ENCODE data around the gene PUM1. TPM values are rescaled to one million over a fixed set of nuclear protein-coding genes. Genes with fewer than 3 reads are reported as not detected.
"Not testable (repeated sequence)": the region's sequence is repeated elsewhere in the genome, so short reads cannot be mapped to it uniquely, and the experiment has no call there.

PUM1 gene
- total RNA-seq, 4 donors from 2014 or later = 118 to 191 (median 132) TPM

DNA sequence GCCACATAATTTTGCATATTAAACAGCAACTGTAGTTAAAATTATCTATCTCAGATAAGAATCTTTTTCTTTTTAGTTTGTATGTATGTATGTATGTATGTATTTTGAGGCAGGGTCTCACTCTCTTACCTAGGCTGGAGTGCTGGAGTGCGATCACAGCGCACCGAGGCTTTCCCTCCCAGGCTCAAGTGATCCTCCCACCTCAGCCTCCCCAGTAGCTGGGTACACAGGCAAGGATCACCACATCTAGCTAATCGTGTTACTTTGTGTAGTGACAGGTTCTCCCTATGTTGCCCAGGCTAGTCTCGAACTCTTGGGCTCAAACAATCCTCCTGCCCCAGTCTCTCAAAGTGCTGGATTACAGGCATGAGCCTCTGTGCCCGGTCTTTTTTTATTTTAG is 30.5 kb upstream of the PUM1 start:
- TF ChIP-seq, protein P1, sequence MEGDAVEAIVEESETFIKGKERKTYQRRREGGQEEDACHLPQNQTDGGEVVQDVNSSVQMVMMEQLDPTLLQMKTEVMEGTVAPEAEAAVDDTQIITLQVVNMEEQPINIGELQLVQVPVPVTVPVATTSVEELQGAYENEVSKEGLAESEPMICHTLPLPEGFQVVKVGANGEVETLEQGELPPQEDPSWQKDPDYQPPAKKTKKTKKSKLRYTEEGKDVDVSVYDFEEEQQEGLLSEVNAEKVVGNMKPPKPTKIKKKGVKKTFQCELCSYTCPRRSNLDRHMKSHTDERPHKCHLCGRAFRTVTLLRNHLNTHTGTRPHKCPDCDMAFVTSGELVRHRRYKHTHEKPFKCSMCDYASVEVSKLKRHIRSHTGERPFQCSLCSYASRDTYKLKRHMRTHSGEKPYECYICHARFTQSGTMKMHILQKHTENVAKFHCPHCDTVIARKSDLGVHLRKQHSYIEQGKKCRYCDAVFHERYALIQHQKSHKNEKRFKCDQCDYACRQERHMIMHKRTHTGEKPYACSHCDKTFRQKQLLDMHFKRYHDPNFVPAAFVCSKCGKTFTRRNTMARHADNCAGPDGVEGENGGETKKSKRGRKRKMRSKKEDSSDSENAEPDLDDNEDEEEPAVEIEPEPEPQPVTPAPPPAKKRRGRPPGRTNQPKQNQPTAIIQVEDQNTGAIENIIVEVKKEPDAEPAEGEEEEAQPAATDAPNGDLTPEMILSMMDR (IDR thresholded peaks at IDR 0.05) = no peak
- no peak for TF ChIP-seq POLR2A (IDR thresholded peaks at IDR 0.05)
- no peak overlapping the region for H3K4me3 ChIP-seq (replicated peaks in 1 of 3)

DNA sequence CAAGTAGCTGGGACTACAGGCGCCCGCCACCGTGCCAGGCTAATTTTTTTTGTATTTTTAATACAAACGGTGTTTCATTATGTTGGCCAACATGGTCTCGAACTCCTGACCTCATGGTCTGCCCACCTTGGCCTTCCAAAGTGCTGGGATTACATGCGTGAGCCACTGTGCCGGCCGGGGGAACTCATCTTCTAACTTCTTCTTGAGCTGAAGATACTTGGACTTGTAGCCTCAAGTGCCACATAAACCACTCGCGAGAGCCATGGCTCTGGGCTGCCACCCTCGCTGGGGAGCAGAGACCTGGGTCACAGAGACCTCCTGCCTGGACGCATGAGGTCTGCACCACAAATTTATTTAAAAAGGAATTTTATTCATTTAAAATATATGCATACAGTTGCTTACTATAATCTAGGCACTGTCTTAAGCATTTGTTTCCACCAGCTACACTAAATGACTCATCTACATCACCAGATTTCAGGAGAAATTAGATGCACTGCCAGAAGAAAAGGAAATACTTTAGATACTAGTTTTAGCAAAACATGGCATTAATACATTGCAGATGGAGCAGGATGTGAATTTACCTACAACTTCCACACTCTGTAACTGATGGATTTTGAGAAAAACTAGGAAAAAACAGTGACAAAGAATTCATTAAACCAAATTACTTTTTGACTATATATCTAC is 29.9 kb upstream of the PUM1 start:
- no peaks in the 10 kb centered on the region for H3K9me3 ChIP-seq
- intact Hi-C loops (cut with DNase I) = no loop called here
- TF ChIP-seq, protein P1 (IDR thresholded peaks at IDR 0.05) = no peak
- TF ChIP-seq POLR2A (IDR thresholded peaks at IDR 0.05) = no peak
- H3K36me3 ChIP-seq = no peaks in the 10 kb centered on the region
- no peaks in the 10 kb centered on the region for H3K27me3 ChIP-seq
- no peak overlapping the region for H3K27ac ChIP-seq
- H3K4me1 ChIP-seq = no peaks in the 10 kb centered on the region
- 89 to 94% methylated on average over 12 of the region's 12 CpGs for WGBS, 2 donors
- no peak for DNase-seq
- no peak overlapping the region for H3K4me3 ChIP-seq (replicated peaks in 1 of 3)

More for the DNA sequence above, 30.5 kb upstream of the PUM1 start:
- Histone ChIP-seq H3K4me1 (peaks cover 0 to under 1% of the 10 kb centered on the region in 2 donors), H3K36me3 (no peaks in the 10 kb centered on the region), H3K9me3 (no peaks in the 10 kb centered on the region), H3K27ac (no peak overlapping the region), H3K27me3 (no peaks in the 10 kb centered on the region)
- 82 to 86% methylated on average over 6 of the region's 6 CpGs for WGBS, 2 donors
- no peak for DNase-seq
- intact Hi-C loops (cut with DNase I) = no loop called here

DNA sequence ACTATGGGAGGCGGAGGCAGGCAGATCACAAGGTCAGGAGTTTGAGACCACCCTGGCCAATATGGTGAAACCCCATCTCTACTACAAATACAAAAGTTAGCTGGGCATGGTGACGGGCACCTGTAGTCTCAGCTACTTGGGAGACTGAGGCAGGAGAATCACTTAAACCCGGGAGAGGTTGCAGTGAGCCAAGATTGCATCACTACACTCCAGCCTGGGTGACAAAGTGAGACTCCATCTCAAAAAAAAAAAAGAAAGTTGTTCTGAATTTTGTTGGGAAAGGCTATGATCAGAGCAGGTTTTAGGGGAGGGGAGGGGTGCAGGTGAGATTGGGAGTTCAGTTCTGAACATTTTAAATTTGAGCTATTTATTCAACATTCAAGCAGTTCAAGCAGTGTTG is 22.6 kb upstream of the PUM1 start:
- H3K27ac ChIP-seq; H3K4me3 ChIP-seq (replicated peaks in 1 of 3); H3K9me3 ChIP-seq; H3K36me3 ChIP-seq; H3K27me3 ChIP-seq; H3K4me1 ChIP-seq; intact Hi-C loops (cut with DNase I); DNase-seq: not testable (repeated sequence)
- WGBS, 2 donors = 92 to 95% methylated on average over 3 of the region's 3 CpGs

DNA sequence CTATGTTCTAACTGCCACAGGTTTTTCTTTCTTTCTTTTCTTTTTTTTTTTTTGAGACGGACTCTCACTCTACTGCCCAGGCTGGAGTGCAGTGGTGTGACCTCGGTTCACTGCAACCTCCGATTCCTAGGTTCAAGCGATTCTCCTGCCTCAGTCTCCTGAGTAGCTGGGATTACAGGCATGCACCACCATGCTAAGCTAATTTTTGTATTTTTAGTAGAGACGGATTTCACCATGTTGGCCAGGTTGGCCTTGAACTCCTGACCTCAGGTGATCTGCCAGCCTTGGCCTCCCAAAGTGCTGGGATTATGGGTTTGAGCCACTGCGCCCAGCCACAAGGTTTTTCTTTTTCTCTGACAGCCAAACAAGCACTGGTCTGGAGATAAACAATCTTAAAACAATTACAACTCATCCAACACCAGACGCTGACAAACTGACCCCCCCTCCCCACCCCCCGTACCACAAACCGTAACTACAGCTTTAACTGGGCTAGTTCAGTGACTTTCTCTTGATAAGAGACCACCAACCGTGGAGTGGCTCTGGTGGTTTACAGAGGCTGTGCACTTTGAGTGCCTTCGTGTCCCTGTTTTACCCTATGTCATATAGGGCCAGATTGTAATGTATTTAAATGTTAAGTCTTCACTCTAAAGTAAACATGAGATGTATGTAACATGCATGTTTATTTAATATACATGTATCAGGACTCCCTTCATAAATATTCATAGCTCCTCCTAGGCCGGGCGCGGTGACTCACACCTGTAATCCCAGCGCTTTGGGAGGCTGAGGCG is 19.5 kb upstream of the PUM1 start:
- Histone ChIP-seq H3K4me3 (replicated peaks in 1 of 3) (no peak overlapping the region), H3K9me3 (no peaks in the 10 kb centered on the region), H3K36me3 (no peaks in the 10 kb centered on the region), H3K27ac (no peak overlapping the region), H3K27me3 (no peaks in the 10 kb centered on the region), H3K4me1 (no peaks in the 10 kb centered on the region)
- intact Hi-C loops (cut with DNase I) = no loop called here
- whole genome bisulfite sequencing, 2 donors = 83% methylated on average over 16 of the region's 16 CpGs
- TF ChIP-seq, protein P1 (IDR thresholded peaks at IDR 0.05) = no peak
- no peak for TF ChIP-seq POLR2A (IDR thresholded peaks at IDR 0.05)
- no peak for DNase-seq

DNA sequence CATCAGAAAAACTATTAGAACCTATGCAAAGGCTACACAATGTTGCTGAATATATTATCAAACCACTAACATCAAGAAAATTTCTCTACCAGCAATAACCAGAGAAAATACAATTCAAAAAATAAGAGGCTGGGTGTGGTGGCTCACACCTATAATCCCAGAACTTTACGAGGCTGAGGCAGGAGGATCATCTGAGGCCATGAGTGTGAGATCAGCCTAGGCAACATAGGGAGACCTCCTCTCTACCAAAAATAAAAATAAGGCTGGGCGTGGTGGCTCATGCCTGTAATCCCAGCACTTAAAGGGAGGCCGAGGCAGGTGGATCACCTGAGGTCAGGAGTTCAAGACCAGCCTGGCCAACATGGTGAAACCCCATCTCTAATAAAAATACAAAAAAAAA is 16.9 kb upstream of the PUM1 start:
- Histone ChIP-seq H3K9me3 (no peaks in the 10 kb centered on the region), H3K4me1 (no peaks in the 10 kb centered on the region), H3K36me3 (no peaks in the 10 kb centered on the region), H3K27me3 (no peaks in the 10 kb centered on the region), H3K27ac (no peak overlapping the region), H3K4me3 (replicated peaks in 1 of 3) (no peak overlapping the region)
- WGBS, 2 donors = 89 to 97% methylated on average over 3 of the region's 3 CpGs
- intact Hi-C loops (cut with DNase I) = no loop called here
- DNase-seq = no peak
- TF ChIP-seq, protein P1 (IDR thresholded peaks at IDR 0.05) = no peak
- TF ChIP-seq POLR2A (IDR thresholded peaks at IDR 0.05) = no peak

Data from thyroid gland (tissue), 4 donors.